Middle frontal gyrus (tissue), 1 donor: Measurements from ENCODE around the gene ANKRD2.
"Not testable (repeated sequence)": the region's sequence is repeated elsewhere in the genome, so short reads cannot be mapped to it uniquely, and the experiment has no call there.

ENCODE experiments used
- DNase-seq: peaks from one replicate; pipeline ENCODE4 v3.0.0-alpha.2; 2015; ENCODE audit warnings: low spot score; ENCODE audit errors: extremely low spot score

The ANKRD2 gene

GRCh38 chr10:97570789-97571471 is 1.6 kb upstream of the ANKRD2 start:
- no peak for DNase-seq

GRCh38 chr10:97571622-97572021 is 957 bp upstream of the ANKRD2 start:
- no peak for DNase-seq

GRCh38 chr10:97573021-97573420 is 442 bp downstream of the ANKRD2 start:
- DNase-seq: no peak

GRCh38 chr10:97573672-97574071 is 1.1 kb downstream of the ANKRD2 start:
- no peak for DNase-seq

- DNase-seq: no peak
Measured at GRCh38 chr10:97574374-97575126, 2.0 kb downstream of the ANKRD2 start.

- no peak for DNase-seq
Measured at GRCh38 chr10:97575127-97575668, 2.6 kb downstream of the ANKRD2 start.

GRCh38 chr10:97576487-97576886 is 3.9 kb downstream of the ANKRD2 start:
- not testable (repeated sequence) for DNase-seq

GRCh38 chr10:97577701-97578100 is 5.1 kb downstream of the ANKRD2 start:
- no peak for DNase-seq

- DNase-seq: no peak
Measured at GRCh38 chr10:97578171-97578844, 5.7 kb downstream of the ANKRD2 start.

GRCh38 chr10:97580421-97581367 is 8.1 kb downstream of the ANKRD2 start:
- no peak for DNase-seq

GRCh38 chr10:97582169-97582568 is 9.6 kb downstream of the ANKRD2 start:
- DNase-seq: no peak

- DNase-seq: no peak
Measured at GRCh38 chr10:97583476-97583875, 10.9 kb downstream of the ANKRD2 start.

GRCh38 chr10:97584060-97584797 is 11.7 kb downstream of the ANKRD2 start, which contains the start of gene HOGA1:
TSS of gene HOGA1 (plus strand) at chr10:97584389. CDS start at chr10:97584704, 315 bp downstream.
- DNase-seq: peak; percentile 45

- no peak for DNase-seq
Measured at GRCh38 chr10:97584798-97585438, 12.3 kb downstream of the ANKRD2 start.

- no peak for DNase-seq
Measured at GRCh38 chr10:97585439-97585811, 12.8 kb downstream of the ANKRD2 start.

- DNase-seq: no peak
Measured at GRCh38 chr10:97587183-97587582, 14.6 kb downstream of the ANKRD2 start.

GRCh38 chr10:97589479-97589878 is 16.9 kb downstream of the ANKRD2 start, which contains the start of gene C10orf62:
TSS of gene C10orf62 (plus strand) at chr10:97589721. CDS start at chr10:97589898, 177 bp downstream.
- DNase-seq: no peak

- DNase-seq: no peak
Measured at GRCh38 chr10:97590082-97590747, 17.6 kb downstream of the ANKRD2 start.
